ENCODE measurements around the gene DCLK1.

DCLK1 gene

GRCh38 chr13:35887115-35887666 is 244.0 kb downstream of the DCLK1 start:
- TF ChIP-seq, protein P1, sequence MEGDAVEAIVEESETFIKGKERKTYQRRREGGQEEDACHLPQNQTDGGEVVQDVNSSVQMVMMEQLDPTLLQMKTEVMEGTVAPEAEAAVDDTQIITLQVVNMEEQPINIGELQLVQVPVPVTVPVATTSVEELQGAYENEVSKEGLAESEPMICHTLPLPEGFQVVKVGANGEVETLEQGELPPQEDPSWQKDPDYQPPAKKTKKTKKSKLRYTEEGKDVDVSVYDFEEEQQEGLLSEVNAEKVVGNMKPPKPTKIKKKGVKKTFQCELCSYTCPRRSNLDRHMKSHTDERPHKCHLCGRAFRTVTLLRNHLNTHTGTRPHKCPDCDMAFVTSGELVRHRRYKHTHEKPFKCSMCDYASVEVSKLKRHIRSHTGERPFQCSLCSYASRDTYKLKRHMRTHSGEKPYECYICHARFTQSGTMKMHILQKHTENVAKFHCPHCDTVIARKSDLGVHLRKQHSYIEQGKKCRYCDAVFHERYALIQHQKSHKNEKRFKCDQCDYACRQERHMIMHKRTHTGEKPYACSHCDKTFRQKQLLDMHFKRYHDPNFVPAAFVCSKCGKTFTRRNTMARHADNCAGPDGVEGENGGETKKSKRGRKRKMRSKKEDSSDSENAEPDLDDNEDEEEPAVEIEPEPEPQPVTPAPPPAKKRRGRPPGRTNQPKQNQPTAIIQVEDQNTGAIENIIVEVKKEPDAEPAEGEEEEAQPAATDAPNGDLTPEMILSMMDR (IDR thresholded peaks at IDR 0.05; ENCODE audit: low read depth, low read length, missing control alignments), result no peak
- no peak for DNase-seq (ENCODE audit: low read depth)
- in situ Hi-C loops (cut with HindIII; ENCODE audit: low sequenced_read_pairs), result no loop called here
- no peak overlapping the region for H3K4me3 ChIP-seq (ENCODE audit: low read depth, low read length)

GRCh38 chr13:35886332-35887114 is 244.7 kb downstream of the DCLK1 start:
- TF ChIP-seq, protein P1 (IDR thresholded peaks at IDR 0.05; ENCODE audit: low read depth, low read length, missing control alignments), result no peak
- H3K4me3 ChIP-seq (ENCODE audit: low read depth, low read length), result no peak overlapping the region
- in situ Hi-C loops (cut with HindIII; ENCODE audit: low sequenced_read_pairs), result no loop called here
- no peak for DNase-seq (ENCODE audit: low read depth)

DNA sequence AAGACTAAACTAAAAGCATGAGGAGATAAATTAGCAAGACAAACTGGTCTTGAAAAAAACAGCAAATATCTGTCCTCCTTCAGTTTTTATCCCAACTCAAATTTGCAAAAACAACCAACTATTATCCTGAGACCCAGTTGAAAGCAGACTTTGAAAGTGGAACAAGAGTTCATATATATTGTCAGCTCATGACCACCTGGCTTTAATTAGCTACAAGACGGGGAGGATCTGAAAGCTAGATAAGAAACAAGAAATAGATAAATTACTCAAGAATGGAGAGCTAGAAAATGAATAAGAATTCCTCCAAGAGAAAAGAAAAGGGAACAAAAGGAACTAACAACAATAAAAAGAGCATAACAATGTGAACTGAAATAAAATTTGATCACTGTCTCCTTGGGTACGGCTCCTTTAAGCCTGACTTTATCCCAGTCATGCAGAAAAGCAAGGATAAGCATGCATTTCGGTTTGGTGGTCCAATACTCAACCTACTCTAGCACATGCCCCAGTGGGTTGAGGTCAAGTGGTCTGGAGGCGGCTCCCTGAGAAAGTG is 246.9 kb downstream of the DCLK1 start:
- in situ Hi-C loops (cut with HindIII; ENCODE audit: low sequenced_read_pairs), result no loop called here
- TF ChIP-seq, protein P1 (IDR thresholded peaks at IDR 0.05; ENCODE audit: low read depth, low read length, missing control alignments), result no peak
- H3K4me3 ChIP-seq (ENCODE audit: low read depth, low read length), result no peak overlapping the region
- no peak for DNase-seq (ENCODE audit: low read depth)

- DNase-seq (ENCODE audit: low read depth), result no peak
- TF ChIP-seq, protein P1 (IDR thresholded peaks at IDR 0.05; ENCODE audit: low read depth, low read length, missing control alignments), result no peak
- in situ Hi-C loops (cut with HindIII; ENCODE audit: low sequenced_read_pairs), result no loop called here
- no peak overlapping the region for H3K4me3 ChIP-seq (ENCODE audit: low read depth, low read length)
Measured at GRCh38 chr13:35882722-35883497, 248.3 kb downstream of the DCLK1 start.

GRCh38 chr13:35881360-35881759 is 249.8 kb downstream of the DCLK1 start:
- no peak overlapping the region for H3K4me3 ChIP-seq (ENCODE audit: low read depth, low read length)
- in situ Hi-C loops (cut with HindIII; ENCODE audit: low sequenced_read_pairs), result no loop called here
- TF ChIP-seq, protein P1 (IDR thresholded peaks at IDR 0.05; ENCODE audit: low read depth, low read length, missing control alignments), result no peak
- no peak for DNase-seq (ENCODE audit: low read depth)

GRCh38 chr13:35879111-35879510 is 252.1 kb downstream of the DCLK1 start:
- TF ChIP-seq, protein P1 (IDR thresholded peaks at IDR 0.05; ENCODE audit: low read depth, low read length, missing control alignments), result no peak
- in situ Hi-C loops (cut with HindIII; ENCODE audit: low sequenced_read_pairs), result no loop called here

More at GRCh38 chr13:35879111-35879510, 252.1 kb downstream of the DCLK1 start:
- no peak for DNase-seq (ENCODE audit: low read depth)
- H3K4me3 ChIP-seq (ENCODE audit: low read depth, low read length), result no peak overlapping the region
